HG02610 (cell line): ENCODE data around the gene ARID3B.
"Not testable (repeated sequence)": the region's sequence is repeated elsewhere in the genome, so short reads cannot be mapped to it uniquely, and the experiment has no call there.

Source experiments
- ATAC-seq: cut with Tn5 transposase; IDR thresholded peaks from one replicate; pipeline ENCODE4 v1.9.1; 2021; ENCODE audit warnings: mild to moderate bottlenecking, moderate library complexity; ENCODE audit not compliant: unreplicated experiment

ARID3B gene

GRCh38 chr15:74531144-74531811, 9.7 kb upstream of the ARID3B start:
- ATAC-seq: no peak

DNA sequence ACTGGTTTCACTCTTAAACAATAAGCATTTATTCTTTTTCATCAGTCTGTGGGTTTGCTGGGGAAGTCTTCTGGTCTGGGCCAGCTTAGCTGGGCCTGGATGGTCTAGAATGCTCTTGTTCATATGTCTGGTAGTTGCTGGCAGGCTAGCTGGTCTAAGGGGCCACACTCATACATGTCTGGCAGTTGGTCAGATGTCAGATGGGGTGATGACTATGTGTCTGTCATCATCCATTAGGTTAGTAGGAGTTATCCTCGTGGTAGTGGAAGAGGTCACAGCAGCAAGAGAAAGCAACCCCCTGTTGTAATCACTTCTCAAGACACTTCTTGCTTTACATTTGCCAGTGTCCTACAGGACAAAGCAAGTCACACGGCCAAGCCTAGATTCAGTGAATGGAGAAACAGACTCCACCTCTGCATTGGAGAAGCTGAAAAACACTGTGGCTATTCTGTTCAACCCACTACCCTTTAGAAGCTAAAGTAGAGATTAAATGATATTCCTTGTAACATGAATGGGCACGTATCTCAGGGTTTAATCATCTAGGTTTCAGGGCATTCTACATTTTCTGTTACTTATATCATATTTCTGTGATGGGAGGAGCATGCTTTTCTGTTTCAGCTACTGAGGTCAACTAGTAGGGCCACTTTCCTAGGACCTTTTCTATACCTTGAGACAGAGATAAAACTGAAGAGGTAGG, 5.5 kb upstream of the ARID3B start:
- ATAC-seq: no peak

- ATAC-seq: no peak
Measured at GRCh38 chr15:74537736-74538135, 3.3 kb upstream of the ARID3B start.

DNA sequence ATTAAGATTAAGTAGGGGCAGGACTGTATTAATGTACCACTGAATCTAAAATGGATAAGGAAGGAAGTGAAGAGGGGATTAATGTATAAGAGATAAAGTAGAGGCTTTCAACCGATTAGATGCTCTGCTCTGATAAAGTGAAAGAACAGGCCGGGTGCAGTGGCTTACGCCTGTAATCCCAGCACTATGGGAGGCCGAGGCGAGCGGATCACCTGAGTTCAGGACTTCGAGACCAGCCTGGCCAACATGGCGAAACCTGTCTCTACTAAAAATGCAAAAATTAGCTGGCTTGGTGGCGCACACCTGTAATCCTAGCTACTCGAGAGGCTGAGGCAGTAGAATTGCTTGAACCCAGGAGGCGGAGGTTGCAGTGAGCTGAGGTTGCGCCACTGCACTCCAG, 1.5 kb upstream of the ARID3B start:
- ATAC-seq: not testable (repeated sequence)

DNA sequence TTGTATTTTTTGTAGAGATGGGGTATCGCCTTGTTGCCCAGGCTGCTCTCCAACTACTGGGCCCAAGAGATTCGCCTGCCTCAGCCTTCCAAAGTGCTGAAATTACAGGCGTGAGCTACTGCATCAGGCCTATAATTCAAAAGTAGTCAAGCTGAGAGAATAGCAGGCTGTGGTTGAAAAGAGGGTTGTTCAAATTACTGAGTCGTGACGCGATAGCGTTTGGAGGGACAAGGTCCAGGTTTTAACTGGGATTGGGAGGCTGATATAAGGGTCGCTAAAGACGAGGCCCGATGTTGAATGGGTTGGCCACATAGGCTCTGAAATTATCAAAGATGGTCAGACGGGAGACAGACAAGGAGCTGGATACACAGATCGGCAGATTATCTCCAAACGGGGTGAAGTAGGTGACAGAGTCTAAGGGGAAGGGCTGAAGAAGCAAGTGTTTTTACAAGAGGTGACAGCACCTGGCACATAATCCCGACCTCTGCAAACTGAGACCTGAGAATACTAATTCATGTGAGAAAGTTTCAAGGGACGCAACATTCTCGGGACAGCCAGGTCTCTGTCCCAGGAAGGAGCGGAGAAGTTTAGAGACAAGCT, 759 bp upstream of the ARID3B start:
- ATAC-seq: no peak

DNA sequence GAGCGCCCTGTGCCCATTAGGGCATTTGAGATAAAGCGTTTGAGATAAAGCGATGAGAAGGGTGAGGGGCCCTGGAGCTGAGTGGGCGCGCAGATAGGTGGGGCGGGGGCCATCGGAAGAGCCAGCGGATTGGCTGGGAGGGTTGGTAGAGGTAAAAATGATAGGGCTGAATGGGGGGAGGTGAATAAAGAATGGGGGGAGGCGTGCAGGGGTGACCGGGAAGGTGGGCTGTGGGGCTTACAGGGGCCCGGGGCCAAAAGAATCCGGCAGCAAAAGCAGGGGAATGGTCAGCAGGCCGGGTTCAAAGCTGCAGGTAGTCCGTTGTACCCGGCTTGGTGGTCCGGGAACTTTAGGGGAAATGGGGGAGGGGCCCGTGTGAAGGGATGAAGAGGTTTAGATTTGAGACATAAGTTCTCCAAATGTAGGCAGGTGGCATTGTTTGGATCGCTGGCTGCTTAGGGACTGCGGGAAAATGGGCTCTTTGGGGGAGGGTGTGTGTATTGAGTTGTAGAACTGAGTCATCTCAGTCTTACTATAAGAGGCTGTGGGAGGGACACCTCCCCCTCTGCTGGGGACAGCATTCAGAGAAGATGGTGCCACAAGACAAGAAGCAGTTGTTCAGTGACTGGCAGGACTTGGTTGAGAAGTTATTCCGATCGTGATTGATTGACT, 610 bp downstream of the ARID3B start:
- peak; percentile 38 for ATAC-seq

- no peak for ATAC-seq
Measured at GRCh38 chr15:74542166-74543042, 1.4 kb downstream of the ARID3B start.

GRCh38 chr15:74543043-74543422, 2.0 kb downstream of the ARID3B start:
- no peak for ATAC-seq

- no peak for ATAC-seq
Measured at GRCh38 chr15:74543583-74543982, 2.6 kb downstream of the ARID3B start.

DNA sequence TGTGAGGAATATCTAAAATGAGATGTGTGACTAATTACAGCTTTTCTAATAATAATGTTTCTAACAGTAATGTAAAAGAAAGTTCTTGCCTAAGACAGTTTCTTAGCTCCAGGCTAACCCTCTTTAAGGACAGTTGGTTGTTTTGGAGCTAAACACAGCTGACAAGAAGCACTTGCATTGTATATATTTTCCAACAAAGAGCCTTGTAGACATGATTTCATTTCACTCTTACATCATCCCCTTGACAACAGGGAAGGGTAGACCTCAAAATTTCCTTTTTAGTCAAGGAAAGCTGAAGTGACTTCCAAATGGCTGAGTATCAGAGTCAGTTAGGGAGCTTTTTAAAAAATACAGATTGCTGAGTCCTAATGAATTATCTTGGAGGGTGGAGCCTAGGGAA, 4.1 kb downstream of the ARID3B start:
- no peak for ATAC-seq

DNA sequence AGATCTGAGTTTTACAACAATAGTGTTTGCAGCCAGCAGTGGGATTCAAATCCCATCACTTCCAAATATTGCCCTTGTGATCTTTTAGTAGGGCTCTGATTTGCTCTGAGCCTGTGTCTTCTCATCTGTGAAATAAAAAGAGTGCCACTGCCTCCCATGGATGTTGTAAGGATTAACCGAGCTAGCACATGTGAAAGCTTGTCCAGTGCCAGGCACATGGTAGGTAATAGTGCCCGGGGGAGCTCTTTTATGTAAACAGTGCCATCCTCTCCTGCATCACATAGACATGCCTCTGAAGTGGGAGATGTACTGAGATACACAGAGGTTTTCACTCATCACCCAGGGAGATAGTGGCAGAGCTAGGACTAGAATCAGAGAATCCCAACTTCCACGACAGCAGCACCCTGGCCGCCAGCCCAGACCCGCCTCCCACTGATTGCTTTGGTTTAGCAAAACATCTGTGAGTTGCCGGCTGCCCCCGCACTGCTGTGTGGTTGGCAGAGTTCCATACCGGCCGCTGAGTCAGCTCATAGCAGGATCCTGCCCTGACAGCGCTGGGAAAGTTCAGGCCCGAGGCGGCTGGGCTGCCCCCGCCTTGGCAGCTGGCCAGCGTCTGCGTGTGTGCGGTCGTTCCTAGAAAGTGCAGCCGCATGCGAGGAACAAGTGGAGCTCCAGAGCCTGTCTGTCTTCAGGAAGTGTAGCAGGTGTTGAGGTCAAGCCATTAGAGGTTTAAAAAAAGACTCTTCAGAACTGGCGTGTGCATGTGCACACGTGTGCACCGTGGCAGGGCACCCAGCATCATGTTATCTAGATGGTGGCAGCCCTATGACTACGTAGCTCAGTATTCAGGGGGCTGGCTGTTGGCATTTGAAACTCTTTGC, 5.0 kb downstream of the ARID3B start:
- peak; percentile 62 for ATAC-seq

GRCh38 chr15:74547616-74548015, 6.6 kb downstream of the ARID3B start:
- ATAC-seq: no peak

DNA sequence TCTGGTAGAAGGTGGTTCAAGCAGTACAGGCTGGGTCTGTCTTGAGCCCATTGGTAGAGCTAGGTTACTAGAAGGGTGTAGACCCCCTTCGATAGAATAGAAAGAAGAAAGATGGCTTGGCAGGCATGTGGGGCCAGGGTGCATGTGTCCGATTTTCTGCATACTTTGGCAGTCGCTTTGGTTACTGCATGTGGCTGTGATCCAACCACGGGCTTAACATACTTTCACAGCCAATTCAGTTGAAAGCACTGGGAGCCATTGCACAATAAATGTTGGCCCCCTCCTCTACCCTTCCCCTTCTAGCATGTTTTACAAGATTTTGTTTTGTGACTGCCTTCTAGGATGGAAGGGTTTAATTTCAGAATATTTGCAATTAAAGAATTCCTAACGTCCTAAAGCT, 7.2 kb downstream of the ARID3B start:
- ATAC-seq: no peak

DNA sequence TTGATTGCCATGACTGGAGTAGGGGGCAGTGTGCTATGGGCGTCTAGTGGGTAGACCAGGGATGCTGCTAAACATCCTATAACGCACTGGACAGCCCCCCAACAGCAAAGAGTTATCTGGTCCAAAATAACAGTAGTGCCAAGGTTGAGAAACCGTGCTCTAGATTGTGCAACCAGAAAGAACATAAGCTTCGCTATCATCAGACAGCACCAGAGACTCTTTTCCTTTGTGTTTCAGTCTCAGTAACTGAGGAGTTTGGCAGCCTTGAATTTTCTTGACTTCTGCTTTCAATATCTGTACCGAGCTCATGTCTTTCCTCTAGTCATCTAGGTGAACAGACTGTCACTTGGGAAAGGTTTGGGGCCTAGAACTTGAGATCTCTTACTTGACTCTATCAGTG, 8.8 kb downstream of the ARID3B start:
- no peak for ATAC-seq

GRCh38 chr15:74551714-74552113, 10.7 kb downstream of the ARID3B start:
- no peak for ATAC-seq

GRCh38 chr15:74552773-74553441, 11.9 kb downstream of the ARID3B start:
- no peak for ATAC-seq

DNA sequence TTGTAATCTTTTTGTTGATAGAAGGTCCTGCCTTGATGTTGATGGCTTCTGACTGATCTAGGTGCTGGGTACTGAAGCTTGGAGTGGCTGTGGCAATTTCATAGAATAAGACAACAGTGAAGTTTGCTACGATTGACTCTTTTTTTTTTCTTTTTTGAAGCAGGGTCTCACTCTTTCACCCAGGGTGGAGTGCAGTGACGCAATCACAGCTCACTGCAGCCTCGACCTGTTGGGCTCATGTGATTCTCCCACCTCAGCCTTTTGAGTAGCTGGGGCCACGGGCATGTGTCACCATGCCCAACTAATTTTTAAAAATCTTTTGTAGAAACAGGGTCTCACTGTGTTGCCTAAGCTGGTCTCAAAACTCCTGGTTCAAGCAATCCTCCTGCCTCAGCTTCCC, 14.2 kb downstream of the ARID3B start:
- no peak for ATAC-seq

GRCh38 chr15:74558706-74559105, 17.7 kb downstream of the ARID3B start:
- ATAC-seq: no peak

DNA sequence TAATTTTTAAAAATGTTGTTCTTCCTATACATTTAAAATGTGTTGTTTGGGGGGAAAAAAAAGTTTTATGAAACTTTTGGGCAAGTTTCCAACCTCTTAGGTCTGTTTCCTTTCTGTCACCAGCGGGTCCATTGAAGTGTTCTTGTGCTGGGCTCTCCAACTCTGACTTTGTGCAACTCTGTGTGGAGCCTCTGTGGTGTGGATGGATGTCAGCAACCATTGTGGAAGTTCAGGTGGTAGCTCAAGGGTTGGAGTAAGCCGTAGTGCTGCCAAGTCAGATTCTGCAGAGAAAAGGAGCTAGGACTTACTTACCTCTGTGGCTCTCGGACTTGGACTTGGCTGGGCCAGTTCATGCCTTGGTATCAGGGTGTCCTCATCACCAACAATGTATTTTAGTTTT, 22.4 kb downstream of the ARID3B start:
- no peak for ATAC-seq
